ENCODE results near the gene CLCN7.

CLCN7 gene

DNA sequence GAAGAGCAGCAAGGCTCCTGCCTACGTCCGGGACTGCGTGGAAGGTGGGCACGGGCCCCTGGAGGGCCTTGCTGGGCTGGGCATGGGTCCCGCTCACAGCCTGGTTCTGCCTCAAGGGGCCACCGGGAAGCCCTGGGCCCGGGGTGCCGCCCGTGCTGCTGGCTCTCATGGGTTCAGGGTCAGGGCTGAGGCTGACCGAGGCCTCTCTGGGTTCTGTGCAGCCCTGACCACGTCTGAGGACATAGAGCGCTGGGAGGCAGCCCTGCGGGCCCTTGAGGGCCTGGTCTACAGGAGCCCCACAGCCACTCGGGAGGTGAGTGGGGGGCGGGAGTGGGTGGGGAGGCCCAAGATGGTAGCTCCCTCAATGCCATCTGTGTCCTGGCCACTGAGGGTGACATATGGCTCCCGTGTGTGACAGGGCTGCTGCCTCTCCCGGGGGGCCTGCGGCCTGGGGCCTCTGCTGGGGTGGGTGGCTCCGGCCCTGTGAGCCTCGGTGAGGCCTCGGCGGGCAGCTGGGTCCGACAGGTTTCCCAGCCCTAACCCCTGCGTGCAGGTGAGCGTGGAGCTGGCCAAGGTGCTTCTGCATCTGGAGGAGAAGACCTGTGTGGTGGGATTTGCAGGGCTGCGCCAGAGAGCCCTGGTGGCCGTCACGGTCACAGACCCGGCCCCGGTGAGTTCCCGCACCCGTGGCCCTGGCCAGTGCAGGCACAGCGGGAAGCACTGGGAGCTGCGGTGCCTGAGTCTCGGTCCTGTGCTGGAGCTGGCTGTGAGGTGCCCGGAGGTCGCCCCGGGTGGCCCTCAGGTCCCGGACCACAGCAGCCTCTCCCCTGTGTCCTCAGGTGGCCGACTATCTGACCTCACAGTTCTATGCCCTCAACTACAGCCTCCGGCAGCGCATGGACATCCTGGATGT lies 27.5 kb upstream of the CLCN7 start:
- DNase-seq (ENCODE audit: low spot score), result no peak

DNA sequence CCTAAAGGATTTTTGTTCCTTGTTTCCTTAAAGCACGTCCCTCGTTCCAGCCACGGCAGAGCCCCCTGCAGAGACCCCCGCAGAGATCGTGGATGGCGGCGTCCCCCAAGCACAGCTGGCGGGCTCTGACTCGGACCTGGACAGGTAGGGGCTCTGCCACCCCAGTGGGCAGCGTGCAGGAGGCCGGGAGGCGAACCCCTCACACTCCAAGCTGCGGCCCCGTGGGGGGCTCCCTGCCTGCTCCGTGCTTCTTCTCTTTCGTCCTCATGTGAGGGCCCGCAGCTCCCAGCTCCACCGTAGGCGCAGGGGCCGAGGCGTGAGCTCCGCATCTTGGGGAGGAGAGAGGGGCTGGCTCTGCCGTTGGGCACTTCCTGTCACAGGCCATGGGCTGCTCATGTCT lies 26.8 kb upstream of the CLCN7 start:
- no peak for DNase-seq (ENCODE audit: low spot score)

DNA sequence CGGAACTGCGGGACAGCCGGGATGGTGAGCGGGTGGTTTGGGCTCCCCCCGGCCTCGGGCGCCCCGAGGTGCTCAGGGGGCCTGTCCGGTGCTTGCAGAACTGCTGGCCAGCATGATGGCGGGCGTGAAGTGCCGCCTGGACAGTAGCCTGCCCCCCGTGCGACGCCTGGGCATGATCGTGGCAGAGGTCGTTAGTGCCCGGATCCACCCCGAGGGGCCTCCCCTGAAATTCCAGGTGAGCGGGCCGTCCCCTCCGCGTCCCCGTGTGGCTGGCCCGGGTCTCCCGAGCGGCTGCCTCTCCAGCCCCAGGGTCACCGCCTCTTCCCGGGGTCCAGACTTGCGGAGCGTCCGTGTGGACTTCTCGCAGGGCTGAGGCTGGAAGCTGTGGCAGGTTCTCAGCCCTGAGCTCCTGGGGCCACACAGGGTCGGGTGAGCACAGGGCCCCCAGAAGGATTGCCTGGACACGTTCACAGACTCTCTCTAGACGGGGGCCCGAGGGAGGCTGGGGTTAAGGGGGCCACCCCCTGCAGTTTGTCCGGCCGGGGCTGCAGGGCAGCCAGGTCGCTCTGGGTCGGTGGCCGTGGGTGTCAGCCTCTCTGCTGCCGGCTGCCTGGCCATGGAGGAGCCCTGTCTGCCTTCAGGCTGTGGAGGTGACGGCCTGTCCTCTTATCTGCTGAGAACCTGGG lies 25.8 kb upstream of the CLCN7 start:
- DNase-seq (ENCODE audit: low spot score), result no peak

DNA sequence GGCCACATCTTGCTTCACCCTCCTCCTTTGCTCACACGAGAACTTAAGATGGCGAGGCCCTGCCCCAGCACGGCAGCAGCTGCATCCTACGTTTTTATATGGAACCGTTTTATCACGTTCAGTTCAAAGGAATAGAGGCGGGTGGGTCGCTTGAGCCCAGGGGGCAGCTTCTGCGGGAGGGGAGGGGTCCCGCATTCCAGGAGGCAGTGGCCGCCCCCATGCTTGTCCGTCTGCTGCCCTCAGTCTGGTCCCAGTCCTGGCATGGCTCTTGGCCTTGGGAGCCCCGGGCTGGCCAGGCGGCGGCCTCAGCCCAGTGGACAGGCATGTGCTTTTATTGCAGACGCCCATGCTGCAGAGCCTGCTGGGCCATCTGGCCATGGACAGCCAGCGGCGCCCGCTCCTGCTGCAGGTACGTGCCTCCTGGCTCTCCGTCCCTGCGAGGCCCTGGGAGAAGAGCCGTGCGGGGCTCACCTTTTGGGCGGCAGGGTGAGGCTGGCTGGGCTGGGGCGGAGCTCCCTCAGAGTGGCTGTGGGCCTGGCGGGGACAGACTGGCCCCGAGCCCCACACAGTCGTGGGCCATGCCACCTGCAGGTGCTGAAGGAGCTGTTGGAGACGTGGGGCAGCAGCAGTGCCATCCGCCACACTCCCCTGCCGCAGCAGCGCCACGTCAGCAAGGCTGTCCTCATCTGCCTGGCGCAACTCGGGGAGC lies 25.1 kb upstream of the CLCN7 start:
- no peak for DNase-seq (ENCODE audit: low spot score)

DNA sequence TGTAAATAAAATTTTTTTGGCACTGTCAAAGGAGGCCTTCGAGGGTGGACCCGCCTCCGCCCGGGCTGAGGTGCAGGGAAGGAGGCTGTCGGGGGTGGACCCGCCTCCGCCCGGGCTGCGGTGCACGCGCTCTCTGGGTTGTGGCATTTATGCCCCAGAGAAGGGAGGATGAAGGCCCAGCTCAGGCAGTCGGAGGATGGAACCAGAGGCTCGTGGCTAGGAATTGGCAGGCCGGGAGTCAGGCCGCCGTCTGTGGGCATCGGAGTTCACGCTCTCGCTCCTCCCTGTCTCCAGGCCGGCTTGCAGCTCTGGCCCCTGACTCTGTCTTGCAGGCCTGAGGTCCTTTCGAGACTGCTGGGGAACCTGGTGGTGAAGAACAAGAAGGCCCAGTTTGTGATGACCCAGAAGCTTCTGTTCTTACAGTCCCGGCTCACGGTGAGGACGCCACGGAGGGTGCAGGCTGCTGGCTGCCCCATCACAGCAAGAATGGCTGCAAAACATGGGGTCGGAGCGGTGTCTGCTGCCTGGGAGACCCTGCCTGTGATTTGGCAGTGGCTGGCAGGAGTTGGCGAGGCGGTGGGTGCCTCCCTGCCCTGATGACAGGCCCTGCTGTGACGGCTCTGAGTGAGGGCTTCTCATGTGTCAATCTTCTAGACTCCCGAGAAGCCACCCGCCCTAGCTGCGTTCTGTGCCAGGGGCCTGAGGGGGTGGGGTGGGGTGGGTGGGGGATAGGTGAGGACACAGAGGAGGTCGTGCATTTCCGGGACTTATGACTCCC lies 24.3 kb upstream of the CLCN7 start:
- DNase-seq (ENCODE audit: low spot score), result no peak

DNA sequence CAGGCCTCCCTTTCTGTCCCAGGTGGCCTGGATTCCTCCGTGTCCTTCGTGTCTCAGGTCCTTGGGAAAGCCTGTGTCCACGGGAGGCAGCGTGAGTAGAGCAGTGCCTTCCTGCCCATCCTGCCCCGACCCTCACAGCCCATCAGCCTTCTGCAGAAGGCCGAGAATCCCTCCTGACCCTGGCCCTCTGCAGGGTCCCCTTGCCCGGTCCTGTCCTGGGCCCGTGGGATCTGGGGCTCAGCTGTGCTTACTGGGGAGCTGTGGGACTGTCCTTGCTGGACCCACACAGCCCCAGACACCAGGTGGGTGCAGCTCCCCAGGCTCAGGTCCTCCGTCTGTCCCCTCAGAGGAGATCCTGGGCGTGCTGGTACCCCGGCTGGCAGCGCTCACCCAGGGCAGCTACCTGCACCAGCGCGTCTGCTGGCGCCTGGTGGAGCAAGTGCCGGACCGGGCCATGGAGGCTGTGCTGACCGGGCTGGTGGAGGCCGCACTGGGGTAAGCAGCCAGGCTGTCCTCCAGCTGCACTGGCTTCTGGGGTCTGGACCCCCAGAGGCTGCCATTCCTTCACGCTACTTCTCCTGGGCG lies 22.3 kb upstream of the CLCN7 start:
- DNase-seq (ENCODE audit: low spot score), result no peak

DNA sequence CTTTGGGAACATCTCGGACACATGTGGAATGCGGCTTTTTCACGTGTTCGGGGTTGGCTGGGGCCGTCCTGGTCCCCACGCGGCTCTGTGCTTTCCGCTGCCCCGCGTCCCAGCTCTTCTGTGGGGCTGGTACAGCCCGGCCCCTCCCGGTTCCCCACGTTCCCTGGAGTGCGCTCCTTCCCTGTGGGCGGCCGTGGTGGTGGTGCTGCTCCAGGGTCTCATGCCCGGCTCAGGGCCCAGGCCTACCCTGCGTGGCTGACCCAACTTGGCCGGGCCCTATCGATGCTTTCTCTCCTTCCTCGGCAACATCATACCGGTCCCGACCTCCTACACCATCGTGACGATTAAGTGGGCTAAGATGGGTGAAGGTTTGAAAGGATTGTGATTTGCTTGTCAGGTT lies 21.6 kb upstream of the CLCN7 start:
- no peak for DNase-seq (ENCODE audit: low spot score)

DNA sequence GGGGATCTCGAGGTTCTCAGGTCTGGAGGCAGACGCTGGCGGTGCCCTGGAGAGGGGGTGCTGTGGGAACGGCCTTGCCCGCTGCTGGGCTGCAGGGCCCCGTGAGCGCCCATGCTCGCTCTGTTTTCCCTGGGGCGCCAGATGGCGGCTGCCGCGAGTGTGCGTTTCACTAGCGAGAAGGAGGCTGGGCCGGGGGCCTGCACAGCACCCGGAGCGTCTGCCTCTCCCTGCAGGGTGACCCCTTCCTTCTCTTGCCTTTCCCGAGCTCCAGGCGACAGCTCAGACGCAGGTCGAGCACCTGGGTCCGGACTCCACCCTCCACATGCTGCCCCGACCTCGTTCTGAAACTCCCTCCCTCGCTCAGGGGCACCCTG lies 21.0 kb upstream of the CLCN7 start:
- no peak for DNase-seq (ENCODE audit: low spot score)

DNA sequence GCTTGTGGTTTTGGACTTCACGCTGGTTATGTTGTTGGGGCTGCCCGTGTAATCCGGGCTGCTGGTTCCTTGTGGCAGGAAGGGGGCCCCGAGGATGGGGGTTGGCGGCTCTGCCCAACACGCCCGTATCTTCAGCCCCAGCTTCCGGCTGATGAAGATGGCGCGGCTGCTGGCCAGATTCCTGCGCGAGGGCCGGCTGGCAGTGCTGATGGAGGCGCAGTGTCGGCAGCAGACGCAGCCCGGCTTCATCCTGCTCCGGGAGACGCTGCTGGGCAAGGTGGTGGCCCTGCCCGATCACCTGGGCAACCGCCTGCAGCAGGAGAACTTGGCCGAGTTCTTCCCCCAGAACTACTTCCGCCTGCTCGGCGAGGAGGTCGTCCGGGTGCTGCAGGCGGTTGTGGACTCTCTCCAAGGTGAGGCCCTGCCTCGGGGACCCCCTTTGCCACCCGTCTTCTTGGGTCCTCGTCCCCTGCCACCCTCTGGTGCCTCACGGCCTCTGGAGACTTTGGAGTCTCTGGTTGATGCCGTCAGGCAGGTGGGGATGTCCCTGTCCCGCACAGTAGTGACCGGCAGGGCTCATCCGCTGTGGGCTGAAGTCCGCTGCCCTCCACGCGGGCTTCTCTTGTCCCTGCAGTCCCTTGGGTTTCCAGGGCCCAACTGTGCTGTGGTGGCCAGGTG lies 20.5 kb upstream of the CLCN7 start:
- DNase-seq (ENCODE audit: low spot score), result no peak

DNA sequence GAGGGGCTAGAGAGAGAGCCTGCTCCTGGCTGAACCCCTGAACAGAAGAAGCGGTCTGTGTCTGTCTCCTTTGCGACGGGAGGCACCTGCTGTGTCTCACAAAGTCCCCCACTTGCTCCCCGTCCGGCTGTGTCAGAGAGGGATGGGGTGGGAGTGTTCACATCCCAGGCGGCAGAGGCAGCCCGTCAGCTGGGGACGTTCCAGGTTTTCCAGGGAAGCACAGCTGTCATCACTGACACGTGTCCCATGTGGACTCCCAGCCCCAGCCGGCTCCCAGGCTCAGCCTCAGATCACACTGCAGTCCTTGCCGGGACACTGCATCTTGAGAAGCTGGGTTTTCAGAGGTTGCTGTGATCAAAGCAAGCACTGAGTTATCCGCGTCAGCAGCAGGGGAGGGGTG lies 19.9 kb upstream of the CLCN7 start:
- DNase-seq (ENCODE audit: low spot score), result no peak

DNA sequence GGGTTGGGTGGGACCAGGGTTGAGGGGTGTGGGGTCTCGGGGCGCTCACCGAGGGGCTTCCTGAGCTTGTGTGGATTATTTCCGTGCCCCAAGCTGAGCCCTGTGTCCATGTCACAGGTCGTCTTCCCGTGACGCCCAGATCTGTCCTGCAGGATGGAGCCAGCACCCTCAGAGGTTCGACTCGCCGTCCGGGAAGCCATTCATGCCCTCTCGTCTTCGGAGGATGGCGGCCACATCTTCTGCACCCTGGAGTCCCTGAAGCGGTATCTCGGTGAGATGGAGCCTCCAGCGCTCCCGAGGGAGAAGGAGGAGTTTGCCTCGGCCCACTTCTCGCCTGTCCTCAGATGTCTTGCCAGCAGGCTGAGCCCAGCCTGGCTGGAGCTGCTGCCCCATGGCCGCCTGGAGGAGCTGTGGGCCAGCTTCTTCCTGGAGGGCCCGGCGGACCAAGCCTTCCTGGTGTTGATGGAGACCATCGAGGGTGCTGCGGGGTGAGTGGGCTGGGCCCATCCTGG lies 19.4 kb upstream of the CLCN7 start:
- DNase-seq (ENCODE audit: low spot score), result peak; percentile 68

DNA sequence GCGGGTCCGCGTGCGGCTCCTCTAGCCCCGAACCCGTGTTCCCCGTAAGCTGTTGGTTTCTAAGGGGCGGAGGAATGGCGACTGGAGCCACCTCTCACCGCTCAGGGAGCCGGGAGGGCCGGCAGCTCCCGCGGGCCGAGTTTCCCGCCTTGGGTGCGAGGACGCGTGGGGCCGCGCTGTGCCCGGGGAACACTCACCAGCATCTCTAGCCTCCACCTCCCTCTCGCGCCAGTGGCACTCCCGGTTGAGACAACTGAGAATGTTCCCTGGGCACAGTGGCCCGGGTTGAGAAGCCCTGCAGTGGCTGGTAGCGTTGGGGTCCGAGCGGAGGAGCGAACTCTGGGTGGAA lies 18.9 kb upstream of the CLCN7 start:
- peak; percentile 47 for DNase-seq (ENCODE audit: low spot score)

DNA sequence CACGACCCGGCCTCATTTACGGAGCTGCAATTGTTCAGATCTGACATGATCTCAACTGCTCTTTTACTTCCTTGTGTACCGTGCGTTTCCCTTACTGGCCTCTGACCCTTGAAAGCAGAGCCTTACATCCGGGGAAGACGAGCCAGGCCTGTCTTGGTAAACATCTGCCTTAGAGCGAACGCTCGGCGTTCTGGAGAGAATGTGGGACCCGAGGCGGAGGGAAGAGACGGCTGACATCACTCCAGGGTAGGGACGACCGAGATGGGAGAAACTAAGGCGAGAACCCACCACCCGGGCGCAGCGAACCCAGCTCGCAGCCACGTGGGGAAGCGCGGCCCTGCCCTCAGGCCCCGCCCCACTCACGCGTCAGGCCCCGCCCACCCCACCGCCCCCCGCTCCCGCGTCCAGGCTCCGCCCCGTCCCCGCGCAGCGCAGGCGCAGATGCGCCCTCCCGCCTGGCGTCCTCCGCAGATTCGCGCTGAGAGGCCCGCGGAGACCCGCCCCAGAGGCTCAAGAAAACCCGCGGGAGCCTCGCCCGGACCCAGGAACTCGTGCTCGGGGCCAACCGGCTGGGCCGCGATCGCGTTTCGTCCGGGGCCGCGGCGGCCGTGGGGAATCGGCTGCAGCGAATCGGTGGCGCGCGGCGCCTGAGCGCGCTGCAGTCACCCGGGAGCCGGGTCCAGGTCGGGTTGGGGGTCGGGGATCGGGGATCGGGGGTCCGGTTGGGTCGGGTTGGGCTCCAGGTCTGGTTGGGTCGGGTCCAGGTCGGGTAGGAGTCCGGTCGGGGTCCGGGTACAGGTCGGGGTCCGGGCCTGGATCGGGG lies 18.3 kb upstream of the CLCN7 start, which contains the start of gene TELO2:
Gene TELO2 (plus strand): TSS at position 438 of the 823 bp plus-strand sequence. CDS start 922 bp downstream, outside the sequence.
- DNase-seq (ENCODE audit: low spot score), result peak; percentile 91

DNA sequence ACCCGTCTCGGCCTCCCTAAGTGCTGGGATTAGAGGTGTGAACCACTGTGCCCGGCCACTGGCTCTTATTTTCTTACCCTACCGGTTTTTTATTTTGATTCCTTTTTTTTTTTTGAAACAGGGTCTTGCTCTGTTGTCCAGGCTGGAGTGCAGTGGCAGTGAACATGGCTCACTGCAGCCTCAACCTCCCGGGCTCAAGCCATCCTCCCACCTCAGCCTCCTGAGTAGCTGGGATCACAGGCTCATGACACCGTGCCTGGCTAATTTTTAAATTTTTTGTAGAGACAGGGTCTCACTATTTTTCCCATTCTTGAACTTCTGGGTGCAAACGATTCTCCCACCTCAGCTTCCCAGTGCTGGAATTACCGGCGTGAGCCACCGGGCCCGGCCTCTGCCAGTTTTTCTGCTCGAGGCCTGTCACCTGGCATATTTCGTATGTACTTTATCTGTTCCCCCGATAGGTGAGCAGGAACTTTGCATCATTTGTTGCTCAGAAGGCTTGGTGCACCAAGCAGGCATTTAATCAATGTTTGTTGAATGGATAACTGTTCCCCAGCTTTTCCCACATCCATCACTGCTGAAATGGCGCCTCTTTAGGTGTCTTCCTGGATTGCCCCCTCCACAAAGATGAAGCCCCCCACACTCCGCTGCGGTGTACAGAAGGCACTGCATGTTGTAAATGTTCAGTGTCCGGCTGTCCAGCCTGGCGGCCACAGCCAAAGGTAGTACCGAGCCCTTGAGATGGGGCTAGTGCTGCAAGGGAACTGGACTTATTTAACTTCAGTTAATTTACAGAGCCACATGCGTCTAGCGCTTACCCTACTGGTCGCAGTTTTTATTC lies 17.5 kb upstream of the CLCN7 start:
- DNase-seq (ENCODE audit: low spot score), result no peak

DNA sequence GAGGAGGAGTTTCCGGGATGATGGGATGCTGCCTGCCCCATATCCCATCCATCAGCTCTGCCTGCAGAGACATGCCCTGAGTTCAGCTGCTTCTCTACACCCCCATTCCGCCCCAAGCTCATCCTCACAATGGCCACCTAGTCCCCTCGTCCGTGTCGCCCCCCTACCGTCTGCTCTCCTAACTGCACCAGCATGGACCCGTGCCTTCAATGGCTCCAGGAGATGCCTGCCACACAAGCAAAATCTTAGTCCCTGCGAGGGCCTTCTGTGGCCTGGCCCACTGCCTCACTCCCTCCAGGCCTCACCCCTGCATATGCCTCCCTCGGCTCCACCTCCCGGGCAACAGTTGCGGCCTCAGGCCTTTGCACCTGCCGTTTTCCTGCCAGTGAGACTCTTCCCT lies 16.5 kb upstream of the CLCN7 start:
- DNase-seq (ENCODE audit: low spot score), result no peak

DNA sequence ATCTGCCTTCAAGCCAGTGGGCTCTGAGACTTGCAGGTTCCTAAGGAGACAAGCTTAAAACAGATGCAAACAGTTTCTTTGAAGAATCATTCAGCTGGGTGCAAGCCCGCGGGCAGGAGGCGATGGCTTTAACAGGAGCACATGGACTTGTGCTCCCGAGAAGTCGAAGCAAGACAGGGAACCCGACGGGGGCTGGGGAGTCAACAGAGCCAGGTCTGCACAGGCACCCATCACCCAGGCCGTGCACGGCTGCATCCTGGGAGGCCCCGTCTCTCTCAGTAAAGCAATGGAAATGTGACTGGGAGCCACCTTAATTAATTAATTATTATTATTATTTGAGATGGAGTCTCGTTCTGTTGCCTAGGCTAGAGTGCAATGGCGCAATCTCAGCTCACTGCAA lies 14.2 kb upstream of the CLCN7 start:
- no peak for DNase-seq (ENCODE audit: low spot score)

DNA sequence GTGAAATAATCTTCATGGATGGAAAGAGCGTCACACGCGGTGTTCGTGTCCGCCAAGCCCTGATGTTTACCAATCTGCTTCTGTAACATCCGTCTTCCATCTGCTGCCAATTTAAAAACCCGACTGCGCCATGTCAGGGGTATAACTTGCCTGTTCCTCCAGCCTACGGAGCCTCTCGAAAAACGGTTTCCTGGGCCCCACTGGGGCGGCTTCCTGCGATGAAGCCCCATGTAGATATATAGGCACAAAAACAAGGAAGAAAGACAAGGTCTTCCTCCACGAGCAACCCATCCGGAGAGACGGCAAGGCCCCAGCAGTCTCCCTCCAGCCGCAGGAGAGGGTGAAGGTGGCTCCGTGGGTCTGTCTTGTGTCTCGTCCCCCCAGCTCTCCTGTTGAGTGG lies 13.8 kb upstream of the CLCN7 start, which contains the start of gene PTX4:
Gene PTX4 (minus strand): TSS at position 326 of the 400 bp plus-strand sequence. CDS start 35 bp downstream, at position 291.
- no peak for DNase-seq (ENCODE audit: low spot score)

DNA sequence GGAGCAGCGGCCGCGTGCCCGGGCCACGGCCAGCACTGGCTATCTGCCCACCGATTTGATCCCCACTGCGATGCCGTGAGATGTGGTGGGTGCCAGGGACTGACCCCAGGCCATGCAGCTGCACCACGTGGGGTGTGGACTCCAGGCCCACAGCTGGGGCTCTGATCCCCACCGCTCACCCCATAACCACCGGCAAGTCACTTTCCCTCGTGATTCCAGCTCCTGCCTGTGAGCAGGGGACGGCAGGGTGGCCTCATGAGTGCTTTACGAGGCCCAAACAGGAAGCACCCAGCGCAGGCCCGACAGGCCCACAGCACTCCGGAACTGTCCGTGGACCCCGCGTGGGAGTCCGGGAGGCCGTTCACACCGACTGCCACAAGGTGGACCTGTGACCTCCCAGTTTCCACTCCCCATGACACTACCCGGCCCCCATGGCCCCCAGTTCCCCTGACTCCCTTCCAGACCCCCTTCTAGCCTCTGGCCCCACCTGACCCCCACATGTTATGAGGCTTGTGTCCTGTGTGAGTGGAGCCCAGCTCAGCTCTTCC lies 13.3 kb upstream of the CLCN7 start:
- DNase-seq (ENCODE audit: low spot score), result no peak

All from HuH-7.5 (cell line).